CD4-positive, alpha-beta T cell treated with Interleukin-1 beta for 1 hour (primary cell): ENCODE measurements around the gene SLC8A2.

ENCODE experiments used
- DNase-seq, 2 donors: peaks; one replicate each; pipeline ENCODE4 v3.0.0-alpha.2; 2020 to 2022

Gene SLC8A2

DNA sequence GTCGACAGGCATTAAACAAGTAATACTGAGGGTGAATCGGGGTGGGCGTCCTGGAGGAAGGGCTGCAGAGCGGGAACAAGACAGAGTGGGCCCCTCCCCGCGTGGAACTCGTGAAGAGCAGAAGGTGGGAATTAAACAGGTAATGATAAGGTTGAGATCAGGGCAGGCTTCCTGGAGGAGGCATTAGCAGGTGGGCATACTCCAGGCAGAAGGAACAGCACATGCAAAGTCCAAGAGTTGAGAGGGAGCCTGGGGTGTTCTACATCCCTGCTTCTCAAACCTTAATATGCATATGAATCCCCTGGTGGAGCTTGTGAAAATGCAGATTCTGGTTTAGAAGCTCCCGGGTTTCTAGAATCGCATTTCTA lies 23.3 kb downstream of the SLC8A2 start:
- no peak for DNase-seq

DNA sequence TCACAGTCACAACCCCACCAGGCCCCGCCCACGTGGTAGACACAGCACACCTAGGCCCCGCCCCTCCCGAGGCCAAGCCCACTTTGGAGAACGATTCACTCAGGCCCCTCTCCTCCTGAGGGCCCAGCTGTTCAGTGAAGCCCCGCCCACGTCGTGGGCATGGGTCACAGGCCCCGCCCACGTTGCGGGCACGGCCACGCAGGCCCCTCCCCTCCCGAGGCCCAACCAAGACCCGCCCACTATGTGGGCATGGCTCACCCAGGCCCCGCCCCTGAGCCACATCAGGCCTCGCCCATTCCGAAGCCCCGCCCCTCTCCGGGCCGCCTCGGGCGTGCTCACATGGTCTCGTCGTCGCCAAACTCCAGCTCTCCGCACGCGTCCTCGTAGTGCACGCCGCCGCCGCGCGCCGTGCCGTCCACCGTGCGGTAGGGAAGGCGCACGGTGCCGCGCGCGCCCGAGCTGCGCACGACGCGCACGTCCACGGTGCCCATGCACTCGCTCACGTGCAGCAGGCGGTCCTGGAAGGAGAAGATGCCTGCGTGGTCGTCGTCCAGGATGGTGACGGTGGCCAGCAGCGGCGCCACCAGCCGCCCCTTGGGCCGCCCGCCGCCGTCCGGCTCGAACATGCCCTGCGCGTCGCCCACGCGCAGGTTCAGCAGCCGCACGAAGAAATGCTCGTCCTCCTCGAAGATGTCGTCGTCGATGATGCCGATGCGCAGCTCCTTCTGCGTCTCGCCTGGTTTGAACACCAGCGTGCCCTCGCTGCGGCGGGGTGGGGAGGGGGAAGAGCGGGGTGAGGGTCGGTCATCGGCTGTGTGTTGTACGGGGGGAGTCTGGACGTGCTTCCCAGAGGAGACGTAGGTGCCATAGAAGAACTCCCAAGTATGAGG lies 24.0 kb downstream of the SLC8A2 start:
- peak; percentile 47 to 52 for DNase-seq

DNA sequence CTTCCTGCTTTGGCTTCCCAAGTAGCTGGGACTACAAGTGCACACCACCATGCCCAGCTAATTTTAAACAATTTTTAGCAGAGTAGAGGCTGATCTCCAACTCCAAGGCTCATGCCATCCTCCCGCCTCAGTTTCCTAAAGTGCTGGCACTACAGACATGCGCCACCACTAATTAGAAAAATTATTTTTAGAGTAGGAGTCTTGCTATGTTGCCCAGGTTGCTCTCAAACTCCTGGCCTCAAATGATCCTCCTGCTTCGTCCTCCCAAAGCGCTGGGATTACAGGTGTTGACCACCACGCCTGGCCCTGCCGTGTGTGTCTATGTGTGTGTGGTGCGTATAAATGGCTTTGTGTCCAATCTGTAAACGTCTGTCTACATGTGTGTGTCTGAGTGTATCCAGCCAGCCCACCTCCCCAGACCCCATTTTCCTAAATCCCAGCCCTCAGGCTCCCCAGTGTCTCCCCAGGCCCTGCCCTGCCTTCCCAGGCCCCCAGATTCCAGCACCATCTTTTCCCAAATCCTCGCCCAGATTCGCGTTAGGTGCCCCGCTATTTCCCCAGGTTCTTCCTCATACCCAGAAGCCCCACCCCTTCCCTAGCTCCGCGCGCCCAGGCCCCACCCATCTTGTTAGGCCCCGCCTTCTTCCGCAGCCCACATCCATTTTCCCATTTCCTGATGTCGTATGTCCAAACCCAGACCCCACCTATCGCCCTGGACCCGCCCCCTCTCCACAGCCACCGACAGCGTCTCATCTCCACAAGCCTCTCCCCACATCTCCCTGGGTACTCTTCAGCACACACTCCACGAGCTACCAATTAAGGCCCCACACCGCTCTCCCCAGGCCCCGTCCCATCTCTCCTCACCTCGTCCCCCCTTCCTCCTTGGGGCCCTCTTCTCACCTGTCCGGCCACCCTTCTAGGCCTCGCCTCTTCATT lies 24.9 kb downstream of the SLC8A2 start:
- no peak for DNase-seq

DNA sequence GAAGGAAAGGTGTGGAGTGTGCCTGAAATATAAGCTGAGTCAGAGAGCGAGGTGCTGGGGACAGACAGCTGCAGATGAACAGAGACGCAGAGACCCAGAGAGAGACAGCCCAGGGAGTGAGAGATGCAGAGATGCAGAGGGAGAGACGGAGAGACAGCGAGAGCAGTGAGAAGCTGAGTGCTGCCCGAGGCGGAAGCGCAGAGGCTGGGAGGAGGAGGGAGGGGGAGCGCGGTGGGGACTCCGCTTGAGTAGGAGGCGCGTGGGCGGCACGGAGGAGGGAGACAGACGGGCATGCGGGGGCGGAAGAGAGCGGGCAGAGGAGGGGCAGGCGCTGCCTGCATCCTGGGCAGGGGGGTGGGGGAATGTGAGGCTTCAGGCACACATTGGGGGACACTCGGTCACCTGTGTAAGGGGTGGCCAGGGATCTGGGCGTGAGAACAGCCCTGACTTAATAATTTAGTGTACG lies 25.7 kb downstream of the SLC8A2 start:
- peak; percentile 66 to 72 for DNase-seq

DNA sequence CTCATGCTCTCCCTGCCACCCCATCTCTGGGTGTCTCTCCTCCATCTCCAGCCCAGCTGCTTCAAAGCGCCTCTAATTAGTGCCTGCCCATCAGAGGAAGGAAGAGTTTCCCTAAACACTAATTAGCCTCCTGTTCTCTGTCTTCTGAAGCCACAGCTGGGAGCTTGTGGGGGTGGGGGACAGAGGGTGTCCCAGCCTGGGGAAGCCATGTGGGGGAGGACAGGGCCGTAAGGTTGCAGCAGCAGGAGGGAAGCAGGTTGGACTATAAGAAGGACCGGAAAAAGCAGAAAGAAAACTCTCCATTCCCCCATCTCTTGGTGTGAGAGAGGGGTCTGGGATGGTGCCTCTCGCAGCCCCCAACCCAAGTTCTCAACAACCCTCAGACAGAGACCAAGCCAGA lies 26.2 kb downstream of the SLC8A2 start:
- no peak for DNase-seq

DNA sequence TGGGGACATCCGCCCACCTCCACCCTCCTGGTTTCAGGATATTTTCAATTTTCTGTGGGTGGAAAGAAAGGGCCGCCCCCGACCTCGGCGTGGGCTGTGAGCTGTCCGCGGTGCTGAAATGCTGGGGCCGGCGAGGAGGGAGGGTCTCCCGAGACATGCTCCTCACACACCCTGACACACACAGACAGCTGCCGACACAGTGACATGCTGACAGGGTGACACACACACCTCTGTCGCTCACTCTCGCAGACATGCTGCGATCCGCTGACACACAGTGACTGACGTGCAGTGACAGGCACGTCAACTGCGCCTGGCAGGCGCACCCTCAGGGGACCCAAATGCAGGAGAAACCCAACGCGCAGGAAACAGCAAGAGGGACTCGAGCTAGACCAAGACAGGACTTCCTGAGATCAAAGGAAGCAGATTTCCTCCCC lies 27.3 kb downstream of the SLC8A2 start:
- peak; percentile 11 to 43 for DNase-seq

DNA sequence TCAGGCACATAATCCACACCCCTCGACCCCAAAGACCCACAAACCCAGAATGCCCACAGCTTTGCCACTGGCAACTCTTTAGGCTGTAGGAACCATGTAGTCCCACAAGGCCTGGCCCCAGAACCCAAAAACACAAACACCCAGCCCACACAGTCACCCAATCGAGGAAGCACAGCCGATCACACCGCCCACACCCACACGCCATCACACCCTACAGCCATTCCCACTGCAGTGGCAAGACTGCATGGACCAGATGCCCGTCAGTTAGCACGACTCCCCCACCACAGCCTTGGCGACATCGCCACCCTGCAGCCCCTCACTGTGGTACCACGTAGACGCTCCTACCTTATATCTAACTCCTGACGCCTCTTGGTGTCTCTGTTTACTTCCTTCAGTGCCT lies 28.4 kb downstream of the SLC8A2 start:
- no peak for DNase-seq

DNA sequence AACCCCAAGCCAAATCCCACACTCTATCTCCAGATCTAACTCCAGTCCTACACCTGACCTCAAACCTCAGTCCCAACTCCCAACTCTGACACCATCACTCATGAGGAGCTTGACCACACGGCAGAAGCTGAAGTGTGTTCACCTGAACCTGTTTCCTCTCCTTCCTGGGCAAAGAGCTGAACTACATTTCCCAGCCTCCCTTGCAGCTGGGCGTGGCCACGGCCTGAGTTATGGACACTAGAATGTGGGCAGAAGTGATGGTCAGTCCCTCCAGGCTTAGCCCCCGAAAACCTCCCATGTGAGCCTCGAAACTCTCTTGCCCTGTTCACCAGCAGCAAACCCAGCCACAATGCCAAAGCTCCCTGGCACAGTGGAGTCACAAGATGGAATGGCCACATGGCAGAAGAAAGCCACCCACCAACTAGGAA lies 32.9 kb downstream of the SLC8A2 start:
- DNase-seq = no peak

DNA sequence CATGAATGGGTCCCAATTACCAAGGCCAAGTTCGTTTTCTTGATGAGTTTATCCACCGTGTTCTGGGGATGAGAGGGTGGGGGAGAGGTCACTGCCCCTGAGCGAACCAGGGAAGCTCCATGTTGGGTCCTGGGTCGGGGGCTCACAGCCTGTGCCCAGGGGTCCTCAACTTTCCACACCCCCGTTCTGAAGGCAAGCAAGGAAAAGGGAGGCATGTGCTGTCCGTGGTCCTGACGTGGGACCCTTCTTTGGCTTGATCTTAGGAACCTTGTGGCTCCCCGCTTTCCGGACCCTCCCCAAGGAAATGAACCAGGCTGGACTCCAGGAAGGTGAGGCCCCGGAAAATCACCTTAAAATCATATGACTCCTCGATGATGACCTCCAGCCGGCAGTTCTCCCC lies 34.2 kb downstream of the SLC8A2 start:
- no peak for DNase-seq

DNA sequence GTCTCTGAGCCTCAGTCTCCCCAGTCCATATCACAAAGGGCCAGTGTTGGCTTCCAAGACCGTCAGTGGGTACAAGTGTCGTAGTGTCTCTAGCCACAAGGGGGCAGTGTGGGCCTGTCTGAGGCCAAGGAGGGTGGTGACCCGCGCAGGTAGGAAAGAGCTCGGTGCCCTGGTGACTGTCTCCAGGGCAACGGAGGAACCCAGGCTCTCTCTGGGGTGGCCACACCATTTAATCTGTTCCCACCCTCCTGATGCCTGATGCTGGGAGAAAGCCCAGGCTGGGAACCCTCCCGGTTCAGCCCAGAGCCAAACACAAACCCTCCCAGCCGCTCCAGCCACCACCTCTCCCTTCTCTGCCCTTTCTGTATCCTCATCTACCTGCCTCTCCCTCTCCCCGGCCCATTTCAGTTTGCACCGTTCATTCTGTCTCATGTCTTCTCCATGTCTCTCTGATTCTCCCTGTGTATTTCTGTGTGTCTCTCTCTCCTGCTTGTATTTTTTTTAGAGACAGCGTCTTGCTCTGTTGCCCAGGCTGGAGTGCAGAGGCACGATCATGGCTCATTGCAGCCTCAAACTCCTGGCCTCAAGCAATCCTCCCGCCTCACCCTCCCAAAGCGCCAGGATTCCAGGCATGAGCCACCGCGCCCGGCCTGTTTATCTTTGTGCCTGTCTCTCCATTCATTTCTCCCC lies 34.8 kb downstream of the SLC8A2 start:
- DNase-seq = peak; percentile 77 to 83

DNA sequence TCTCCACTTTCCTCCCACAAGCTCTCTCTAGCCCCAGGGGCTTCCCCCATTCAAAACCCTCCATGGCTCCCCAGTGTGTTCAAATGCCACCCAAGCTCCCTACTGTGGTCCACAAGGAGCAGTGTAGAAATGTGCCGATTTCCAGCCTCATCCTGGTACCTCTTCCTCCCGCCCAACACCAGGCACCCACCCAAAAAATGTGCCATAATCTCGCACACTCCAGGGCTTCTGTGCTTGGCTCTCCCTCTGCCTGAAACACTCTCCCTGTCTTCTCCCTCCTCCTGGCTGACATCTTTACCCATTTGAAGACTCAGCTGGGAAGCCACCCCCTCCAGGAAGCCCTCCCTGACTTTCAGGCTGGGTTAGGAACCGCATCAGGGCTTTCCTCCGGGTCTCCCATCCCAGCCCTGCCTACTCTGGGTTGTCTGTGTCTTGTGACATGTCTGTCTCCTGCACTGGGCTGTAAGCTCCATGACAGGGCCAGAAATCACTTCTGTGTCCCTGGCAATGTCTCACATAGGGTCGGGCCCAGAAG lies 35.7 kb downstream of the SLC8A2 start:
- DNase-seq = no peak

DNA sequence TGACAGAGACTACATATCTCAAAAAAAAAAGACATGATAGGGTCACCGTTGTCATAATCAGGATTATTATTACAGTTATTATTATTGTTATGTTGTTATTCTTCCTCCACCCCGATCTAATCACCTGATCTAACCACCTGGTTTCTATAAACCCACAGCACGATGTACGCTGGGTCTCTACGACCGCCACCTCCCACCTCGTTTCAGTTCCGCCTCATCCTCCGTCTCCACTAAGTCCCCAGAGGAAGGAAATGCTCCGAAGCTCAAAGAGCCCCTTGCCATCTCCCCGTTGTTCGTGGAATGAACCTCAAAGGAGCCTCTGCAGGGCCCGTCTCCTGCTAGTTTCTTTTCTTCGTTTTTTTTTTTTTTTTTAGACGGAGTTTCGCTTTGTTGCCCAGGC lies 36.5 kb downstream of the SLC8A2 start:
- DNase-seq = peak in 1 of 2 donors; percentile 29

DNA sequence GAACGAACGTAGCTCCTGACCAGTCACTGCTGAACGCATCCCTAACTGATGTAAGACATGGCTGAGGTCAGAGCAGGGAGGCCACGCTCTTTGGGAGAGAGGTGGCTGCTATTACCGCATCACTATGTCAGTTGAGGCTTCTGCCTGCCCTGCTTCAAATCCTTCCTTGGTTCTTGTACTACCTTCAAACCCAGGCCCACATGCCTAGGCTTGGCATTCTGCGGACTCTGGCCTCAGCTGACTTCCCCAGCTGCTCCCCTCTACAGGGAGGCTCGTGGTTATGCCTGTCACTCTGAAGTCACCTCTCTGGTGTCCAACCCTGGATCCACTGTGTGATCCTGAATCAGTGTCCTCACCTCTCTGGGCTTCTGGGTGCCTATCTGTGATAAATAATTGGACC lies 37.6 kb downstream of the SLC8A2 start:
- no peak for DNase-seq

DNA sequence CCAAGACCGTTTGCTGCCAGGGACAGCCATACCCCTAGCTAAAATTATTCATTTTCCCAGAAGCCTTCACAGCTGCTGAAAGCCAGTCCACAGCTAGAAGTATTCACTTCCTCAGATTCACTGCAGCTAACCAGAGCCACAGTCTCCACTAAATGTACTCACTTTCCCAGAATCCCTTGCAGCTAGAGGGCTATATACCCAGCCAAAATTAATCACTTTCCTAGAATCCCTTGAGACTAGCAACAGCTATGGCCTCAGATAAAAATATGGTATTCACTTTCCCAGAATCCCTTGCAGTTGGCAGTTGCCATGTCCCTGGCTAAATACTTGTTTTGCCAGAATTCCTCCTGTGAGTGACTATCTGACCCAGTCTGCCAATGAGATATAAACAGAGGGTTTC lies 38.6 kb downstream of the SLC8A2 start:
- no peak for DNase-seq

DNA sequence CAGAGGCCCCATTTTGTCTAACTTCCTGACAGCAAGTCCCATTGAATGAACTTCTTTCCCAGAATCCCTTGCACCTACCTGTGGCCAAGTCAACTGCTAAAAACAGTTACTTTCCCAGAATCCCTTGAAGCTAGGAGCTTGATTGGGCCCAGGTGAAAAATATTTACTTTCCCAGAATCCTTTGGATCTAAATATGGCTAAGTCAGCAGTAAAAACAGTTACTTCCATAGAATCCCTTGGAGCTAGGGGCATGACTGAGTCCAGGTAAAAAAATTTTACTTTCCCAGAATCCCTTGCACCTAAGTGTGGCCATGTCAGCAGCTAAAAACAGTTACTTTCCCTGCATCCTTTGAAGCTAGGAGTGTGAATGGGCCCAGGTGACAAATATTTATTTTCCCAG lies 39.2 kb downstream of the SLC8A2 start:
- no peak for DNase-seq

DNA sequence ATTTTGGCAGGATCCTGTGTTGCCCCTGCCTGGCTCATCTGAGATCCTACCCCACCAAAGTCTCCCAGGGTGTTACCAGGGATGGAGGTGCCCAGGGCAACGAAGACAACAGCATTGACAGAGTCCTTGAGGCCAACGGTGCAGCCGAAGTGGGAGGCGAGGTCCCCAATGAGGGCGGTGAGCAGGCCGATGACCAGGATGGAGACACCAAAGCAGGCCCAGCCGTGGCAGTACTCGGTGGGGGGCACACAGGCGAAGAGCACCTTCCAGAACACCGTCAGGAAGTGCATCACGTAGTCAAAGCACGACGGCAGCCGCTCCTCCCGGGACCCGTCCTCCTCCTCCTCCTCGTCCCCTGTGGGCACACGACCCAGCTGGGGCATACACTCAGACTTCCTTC lies 39.6 kb downstream of the SLC8A2 start:
- no peak for DNase-seq

DNA sequence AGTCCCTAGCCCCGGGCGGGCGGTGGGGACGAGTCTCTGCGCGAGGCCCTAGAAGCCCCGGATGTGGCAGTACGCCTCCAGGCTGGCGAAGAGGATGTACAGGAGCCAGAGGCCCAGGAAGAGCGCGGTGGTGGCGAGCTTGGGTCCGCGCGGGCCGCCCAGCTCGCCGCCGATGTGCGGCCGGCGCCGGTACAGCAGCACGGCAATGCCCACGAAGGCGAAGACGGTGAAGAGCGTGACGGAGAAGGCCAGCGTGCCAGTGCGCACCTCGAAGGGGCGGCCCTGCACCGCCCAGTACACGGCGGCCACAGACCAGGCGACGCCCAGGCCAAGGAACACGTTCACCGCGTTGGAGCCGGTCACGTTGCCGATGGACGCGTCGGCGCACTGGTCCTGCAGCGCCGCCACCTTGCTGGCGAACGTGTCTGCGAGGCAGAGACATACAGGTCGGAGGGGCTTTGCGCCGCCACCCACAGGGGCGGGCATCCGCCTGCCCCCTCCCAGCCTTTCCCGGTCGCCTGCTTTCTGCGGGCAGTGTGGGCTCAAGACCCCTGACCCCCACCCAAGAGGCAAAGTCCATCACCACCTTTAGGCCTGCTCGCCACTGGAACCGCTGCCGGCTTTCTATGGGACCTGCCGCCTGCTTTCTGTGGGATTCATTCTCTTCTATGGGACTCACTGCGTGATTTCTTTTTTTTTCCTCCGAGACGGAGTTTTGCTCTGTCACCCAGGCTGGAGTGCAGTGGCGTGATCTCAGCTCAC lies 41.5 kb downstream of the SLC8A2 start:
- DNase-seq = peak; percentile 16 to 24

DNA sequence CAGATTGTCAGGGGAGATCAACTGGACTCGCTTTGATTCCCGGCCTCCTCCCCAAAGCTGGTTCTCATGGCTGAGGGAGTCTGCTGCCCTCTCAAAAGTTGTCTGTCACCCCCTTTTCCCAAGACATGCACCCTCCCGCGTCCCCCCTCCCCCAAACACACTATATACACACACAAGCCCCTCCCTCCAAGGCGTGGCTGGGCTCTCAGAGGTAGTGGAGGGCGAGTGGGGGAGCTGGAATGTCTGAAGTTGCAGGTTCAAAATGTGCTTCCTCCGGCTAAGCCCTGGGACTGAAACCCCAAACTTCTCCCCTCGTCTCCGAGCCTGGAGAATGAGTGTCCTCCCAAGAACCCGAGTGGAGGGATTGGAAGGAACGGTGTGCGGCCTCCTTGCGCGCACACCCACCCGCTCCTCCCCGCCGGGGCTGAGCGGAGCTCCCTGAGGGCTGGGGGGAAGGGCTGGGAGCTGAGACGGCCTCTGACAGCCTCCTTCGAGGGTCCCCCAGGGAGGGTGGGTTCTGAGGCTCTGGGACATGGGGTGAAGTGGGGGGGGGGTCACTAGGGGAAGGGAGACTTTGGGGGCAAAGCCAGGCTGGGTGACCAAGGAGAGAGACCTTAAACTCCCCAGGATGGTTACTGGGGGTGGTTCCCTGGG lies 42.4 kb downstream of the SLC8A2 start:
- no peak for DNase-seq

DNA sequence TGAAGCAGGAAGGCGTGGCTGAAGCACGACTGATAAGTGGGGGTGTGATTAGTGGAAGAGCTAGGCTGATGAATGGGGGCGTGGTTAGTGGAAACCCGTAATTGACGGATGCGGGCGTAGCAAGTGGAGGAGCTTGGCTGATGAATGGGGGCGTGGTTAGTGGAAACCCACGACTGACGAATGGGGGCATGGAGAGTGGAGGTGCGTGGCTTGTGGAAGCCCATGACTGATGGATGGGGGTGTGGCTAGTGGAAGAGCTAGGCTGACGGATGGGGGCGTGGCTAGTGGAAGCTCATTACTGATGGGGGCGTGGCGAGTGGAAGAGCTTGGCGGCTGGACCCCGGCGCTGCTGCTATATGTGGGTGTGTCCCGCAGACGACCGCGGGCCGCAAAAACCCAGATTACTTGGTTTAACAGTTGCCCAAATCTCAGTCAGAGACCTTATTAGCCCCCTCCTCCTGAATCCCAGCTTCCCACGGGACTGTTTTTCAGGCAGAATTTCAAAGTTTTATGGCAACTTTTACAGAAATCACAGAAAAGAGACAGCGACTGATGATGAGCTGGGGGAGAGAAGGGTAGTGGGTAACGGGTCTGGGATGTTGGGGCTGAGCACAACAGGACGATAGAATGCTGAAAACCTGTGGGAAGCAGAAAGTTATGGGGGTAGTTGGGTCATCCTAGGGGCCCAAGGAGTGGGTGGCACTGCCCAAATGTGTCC lies 43.4 kb downstream of the SLC8A2 start:
- DNase-seq = peak; percentile 89 to 90
